ENCODE data around the gene CCDC149.

CCDC149 gene

GRCh38 chr4:24771241-24771640 is 141.6 kb downstream of the CCDC149 start:
- DNase-seq = no peak

- DNase-seq = no peak
Measured at GRCh38 chr4:24770667-24771066, 142.2 kb downstream of the CCDC149 start.

GRCh38 chr4:24770032-24770584 is 142.7 kb downstream of the CCDC149 start:
- no peak for DNase-seq

DNA sequence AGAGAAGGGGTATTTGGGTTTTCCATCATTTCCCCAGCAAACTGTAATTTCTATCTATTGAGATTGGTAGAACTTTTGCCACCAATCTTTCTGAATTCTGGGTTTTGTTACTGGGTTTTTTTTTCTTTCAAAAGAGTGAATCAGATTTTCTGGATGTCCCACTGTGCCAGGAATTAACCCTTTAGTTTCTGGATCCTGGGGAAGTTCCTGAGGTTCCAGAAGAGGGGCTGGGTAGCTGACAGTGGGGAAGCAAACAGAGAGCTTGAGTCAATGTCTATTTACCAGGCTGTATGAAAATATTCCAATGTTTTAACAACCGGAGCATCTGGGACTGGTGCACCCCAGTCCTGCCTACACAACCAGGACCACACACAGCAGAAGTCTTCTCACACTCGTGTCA is 143.3 kb downstream of the CCDC149 start:
- DNase-seq = no peak

- DNase-seq = no peak
Measured at GRCh38 chr4:24768604-24769003, 144.2 kb downstream of the CCDC149 start.

DNA sequence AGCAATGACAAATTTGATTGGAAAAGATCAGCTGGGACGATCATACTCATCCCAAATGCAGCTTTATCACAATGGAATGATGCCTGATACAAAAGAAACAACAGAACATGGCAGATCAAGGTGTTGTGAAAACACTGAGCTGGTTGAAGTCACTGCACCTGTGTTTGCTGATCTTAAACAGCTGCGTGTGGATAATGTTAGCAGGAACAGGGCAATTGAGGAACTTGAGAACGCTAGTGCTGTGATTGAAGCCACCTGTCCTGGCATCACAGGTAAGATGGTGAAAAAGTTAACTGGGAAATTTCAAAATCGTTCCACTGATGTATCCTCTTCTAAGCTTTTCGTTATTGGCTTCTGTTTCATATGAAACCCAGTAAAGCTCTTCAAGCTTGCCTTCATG is 144.8 kb downstream of the CCDC149 start:
- DNase-seq = no peak

DNA sequence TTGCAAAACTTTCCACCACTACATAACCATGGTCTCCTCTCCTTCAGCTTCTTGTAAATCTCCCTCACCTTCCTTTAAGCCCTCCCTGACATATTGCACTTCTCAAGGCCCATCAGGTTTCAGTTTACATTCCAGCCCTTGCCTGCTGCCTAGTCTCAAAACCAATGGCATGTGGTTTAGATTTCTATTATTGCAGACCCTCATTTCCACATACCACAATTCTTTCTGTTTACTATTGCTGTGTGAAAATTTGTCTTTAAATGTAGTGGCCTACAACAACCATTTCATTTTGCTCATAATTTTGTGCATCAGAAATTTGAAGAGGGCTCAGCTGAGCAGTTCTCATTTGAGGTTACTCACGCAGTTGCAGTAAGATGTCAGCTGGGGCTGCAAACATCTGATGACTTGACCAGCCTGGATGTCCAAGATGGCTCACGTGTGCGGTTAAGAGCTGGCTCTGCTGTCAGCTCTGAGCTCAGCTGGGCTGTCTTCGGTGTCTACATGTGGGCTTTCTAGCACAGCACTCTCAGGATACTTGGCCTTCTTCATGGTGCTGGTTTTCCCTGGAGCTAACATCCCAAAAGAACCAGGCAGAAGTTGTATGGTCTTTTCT is 147.4 kb downstream of the CCDC149 start:
- no peak for DNase-seq

DNA sequence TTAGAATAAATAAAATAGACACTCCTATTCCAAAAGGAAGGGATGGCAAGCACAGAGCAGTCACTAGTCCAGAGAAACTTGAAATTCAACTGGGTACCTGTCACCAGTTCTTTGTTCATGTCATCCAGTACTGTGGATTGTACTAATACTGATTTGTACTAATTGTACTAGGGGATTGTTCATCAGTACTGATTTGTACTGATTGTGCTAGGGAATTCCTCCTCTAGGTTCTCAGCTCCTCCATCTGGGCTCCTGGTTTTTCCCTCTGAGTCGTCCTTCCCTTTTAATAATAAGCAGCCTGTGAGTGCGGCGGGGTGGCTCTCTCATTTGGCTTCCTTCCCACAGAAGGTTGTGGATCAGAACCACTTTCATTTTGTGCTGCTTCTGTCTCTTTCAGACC is 148.5 kb downstream of the CCDC149 start:
- no peak for DNase-seq

DNA sequence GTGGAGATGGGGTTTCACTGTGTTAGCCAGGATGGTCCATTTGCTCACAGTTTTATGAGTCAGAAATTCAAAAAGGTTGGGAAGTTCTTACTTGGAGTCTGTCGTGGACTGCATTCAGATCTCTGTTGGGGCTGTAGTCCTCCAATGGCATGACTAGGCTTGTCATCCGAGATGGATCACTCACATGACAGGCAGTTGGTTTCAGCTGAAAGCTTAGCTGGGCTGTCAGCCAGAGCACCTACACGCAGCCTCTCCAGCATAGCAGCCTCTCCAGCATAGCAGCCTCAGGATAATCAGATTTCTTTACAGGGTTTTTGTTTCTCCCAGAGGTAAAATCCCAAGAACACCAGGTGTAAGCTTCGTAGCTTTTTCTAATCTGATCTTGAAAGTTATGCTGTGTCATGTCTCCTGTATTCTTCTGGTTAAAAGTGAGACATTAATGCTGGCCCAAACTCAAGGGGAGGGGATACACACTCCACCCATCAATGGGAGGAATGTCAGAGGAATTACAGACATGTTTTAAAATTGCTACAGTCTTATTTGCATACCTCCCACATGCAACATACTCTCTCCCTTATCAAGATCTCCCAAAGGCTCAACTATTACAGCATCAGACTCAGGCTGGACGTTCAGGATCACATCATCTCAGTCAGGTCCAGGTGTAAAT is 149.1 kb downstream of the CCDC149 start:
- no peak for DNase-seq

All from NCI-H748 treated with DMSO at 0.1 percent for 48 hours (cell line).